ENCODE data around the gene FLOT1. TPM values are rescaled to one million over a fixed set of nuclear protein-coding genes. Genes with fewer than 3 reads are reported as not detected.

Gene FLOT1
- total RNA-seq, 1 experiment from 2014 or later: 92.2 TPM

GRCh38 chr6:30716879-30717128, 25.7 kb downstream of the FLOT1 start:
- Histone ChIP-seq H3K27me3 (no peaks in the 10 kb centered on the region), H3K4me1 (peaks cover 6% of the 10 kb centered on the region; the same call in 1 of the 2 replicates), H3K36me3 (peaks cover 27% of the 10 kb centered on the region), H3K27ac (peak overlapping the region; percentile 94), H3K4me3 (peak overlapping the region; percentile 61), H3K9me3 (replicated peaks) (no peaks in the 10 kb centered on the region)
- no peak for DNase-seq

GRCh38 chr6:30714263-30714662, 28.2 kb downstream of the FLOT1 start:
- peaks cover 29% of the 10 kb centered on the region for H3K36me3 ChIP-seq
- DNase-seq: no peak
- H3K27ac ChIP-seq: no peak overlapping the region
- peaks cover 6% of the 10 kb centered on the region; the same call in 1 of the 2 replicates for H3K4me1 ChIP-seq
- no peaks in the 10 kb centered on the region for H3K27me3 ChIP-seq
- H3K9me3 ChIP-seq (replicated peaks): no peaks in the 10 kb centered on the region
- H3K4me3 ChIP-seq: no peak overlapping the region

DNA sequence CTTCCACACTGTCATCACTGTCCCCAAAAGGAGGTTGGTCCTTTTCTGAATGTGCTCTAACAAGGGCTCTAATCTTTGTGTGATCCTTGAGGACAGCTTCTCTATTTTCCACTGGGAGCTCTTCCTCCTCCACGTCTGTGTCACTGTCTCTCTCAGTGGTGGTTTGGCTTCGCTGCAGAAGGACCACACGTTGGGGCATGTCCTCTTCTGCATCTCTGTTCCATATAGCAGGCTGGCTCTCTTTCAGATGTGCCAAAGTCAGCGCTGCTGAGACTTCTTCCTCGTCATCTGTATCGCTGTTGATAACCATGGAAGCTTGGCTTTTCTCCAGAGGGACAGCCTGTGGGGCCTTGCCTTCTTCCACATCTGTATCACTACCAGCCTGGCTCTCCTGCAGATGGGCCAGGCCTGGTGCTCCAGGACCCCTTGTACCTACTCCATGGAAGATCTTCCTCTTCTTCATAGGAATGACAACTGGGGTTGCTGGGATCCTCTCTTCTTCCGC, 30.0 kb downstream of the FLOT1 start:
- Histone ChIP-seq H3K4me1 (peaks cover 6% of the 10 kb centered on the region; the same call in 1 of the 2 replicates), H3K4me3 (no peak overlapping the region), H3K27ac (no peak overlapping the region), H3K27me3 (no peaks in the 10 kb centered on the region), H3K36me3 (peaks cover 31% of the 10 kb centered on the region), H3K9me3 (replicated peaks) (no peaks in the 10 kb centered on the region)
- no peak for DNase-seq

- peaks cover 31% of the 10 kb centered on the region for H3K36me3 ChIP-seq
- DNase-seq: no peak
- no peak overlapping the region for H3K27ac ChIP-seq
- H3K4me1 ChIP-seq: peaks cover 6% of the 10 kb centered on the region; the same call in 1 of the 2 replicates
- no peaks in the 10 kb centered on the region for H3K27me3 ChIP-seq
- H3K4me3 ChIP-seq: no peak overlapping the region
- no peaks in the 10 kb centered on the region for H3K9me3 ChIP-seq (replicated peaks)
Measured at GRCh38 chr6:30711758-30712380, 30.6 kb downstream of the FLOT1 start.

DNA sequence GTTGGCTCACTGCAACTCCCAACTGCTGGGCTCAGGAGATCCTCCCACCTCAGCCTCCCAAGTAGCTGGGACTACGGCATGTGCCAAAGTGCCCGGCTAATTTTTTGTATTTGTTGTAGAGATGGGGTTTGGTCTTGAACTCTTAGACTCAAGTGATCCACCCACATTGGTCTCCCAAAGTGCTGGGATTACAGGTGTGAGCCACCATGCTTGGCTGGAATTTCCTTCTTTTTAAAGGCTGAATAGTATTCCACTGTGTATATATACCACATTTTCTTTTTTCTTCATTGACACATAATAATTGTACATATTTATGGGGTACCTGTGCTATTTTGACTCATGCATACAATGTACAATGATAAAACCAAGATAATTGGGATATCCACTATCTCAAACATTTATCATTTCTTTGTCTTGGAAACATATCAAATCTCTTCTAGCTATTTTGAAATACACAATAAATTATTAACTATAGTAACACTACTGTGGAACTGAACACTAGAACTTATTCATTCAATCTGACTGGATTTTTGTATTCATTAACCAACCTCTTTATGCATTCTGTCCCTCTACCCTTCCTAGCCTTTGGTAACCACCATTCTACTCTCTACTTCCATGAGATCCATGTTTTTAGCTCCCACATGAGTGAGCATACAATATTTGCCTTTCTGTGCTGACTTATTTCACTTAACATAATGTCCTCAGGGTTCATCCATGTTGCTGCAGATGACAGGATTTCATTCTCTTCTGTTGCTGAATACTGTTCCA, 33.2 kb downstream of the FLOT1 start:
- no peak for DNase-seq
- Histone ChIP-seq H3K9me3 (replicated peaks) (no peaks in the 10 kb centered on the region), H3K4me1 (no peaks in the 10 kb centered on the region), H3K27ac (no peak overlapping the region), H3K27me3 (no peaks in the 10 kb centered on the region), H3K36me3 (peaks cover 27% of the 10 kb centered on the region), H3K4me3 (no peak overlapping the region)

DNA sequence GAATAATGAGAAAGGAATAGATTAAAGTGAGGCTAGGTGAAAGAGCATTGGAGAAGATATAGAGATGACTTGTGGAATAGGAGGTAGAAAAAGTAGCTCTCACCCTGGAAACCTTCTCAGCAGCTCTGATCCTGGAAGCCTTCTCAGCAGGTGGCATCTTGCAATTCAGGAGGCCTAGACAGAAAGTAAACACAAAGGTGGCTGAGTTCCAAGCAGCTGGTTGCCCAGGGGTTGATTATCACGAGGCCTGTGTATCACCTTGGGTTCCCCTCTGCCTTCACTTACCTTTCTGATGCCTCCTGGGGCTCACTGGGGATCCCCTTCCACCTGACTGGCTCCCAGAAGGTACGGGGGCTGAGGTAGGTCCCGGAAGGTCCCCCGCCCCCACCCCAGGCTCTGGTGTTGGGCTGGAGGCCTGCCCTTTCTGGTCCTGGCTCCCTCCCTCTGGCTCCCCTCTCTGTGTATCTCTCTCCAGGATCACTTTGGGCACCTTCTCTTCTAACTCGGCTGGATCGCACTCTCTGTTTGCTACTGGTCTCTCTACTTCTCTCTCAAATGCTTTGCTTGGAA, 35.1 kb downstream of the FLOT1 start:
- H3K9me3 ChIP-seq (replicated peaks): no peaks in the 10 kb centered on the region
- no peak for DNase-seq
- H3K4me3 ChIP-seq: no peak overlapping the region
- no peaks in the 10 kb centered on the region for H3K27me3 ChIP-seq
- no peaks in the 10 kb centered on the region for H3K4me1 ChIP-seq
- H3K36me3 ChIP-seq: peaks cover 26% of the 10 kb centered on the region
- H3K27ac ChIP-seq: no peak overlapping the region

GRCh38 chr6:30705620-30706019, 36.9 kb downstream of the FLOT1 start:
- Histone ChIP-seq H3K9me3 (replicated peaks) (no peaks in the 10 kb centered on the region), H3K27ac (no peak overlapping the region), H3K4me3 (no peak overlapping the region), H3K27me3 (no peaks in the 10 kb centered on the region), H3K4me1 (no peaks in the 10 kb centered on the region), H3K36me3 (peaks cover 14% of the 10 kb centered on the region)
- DNase-seq: no peak

GRCh38 chr6:30703821-30704220, 38.7 kb downstream of the FLOT1 start:
- Histone ChIP-seq H3K27me3 (no peaks in the 10 kb centered on the region), H3K36me3 (0 out of 2 replicates have a peak, but pooled peaks cover 5% of the 10 kb centered on the region), H3K4me3 (no peak overlapping the region), H3K27ac (no peak overlapping the region), H3K9me3 (replicated peaks) (no peaks in the 10 kb centered on the region), H3K4me1 (no peaks in the 10 kb centered on the region)
- DNase-seq: no peak

DNA sequence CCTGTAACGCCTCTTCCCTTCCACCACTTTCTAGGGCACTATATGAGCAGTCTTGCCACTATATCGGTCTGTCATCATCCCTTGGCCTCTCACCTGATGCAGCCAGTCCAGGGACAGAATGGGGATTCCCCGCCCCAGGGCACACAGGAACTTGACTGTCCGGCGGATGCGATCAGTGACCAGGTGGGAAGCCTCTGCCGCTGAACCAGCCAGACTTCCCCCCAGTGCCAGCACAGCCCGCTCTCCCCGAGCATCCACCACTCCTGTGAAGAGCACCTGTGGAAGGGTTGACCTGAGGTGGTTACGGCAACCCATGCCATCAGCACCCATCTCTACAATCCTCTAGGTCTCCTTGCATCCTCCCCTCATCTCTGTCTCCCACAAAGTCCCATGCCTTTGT, 39.5 kb downstream of the FLOT1 start:
- Histone ChIP-seq H3K9me3 (replicated peaks) (no peaks in the 10 kb centered on the region), H3K4me1 (no peaks in the 10 kb centered on the region), H3K4me3 (no peak overlapping the region), H3K36me3 (0 out of 2 replicates have a peak, but pooled peaks cover 5% of the 10 kb centered on the region), H3K27ac (no peak overlapping the region), H3K27me3 (no peaks in the 10 kb centered on the region)
- no peak for DNase-seq

DNA sequence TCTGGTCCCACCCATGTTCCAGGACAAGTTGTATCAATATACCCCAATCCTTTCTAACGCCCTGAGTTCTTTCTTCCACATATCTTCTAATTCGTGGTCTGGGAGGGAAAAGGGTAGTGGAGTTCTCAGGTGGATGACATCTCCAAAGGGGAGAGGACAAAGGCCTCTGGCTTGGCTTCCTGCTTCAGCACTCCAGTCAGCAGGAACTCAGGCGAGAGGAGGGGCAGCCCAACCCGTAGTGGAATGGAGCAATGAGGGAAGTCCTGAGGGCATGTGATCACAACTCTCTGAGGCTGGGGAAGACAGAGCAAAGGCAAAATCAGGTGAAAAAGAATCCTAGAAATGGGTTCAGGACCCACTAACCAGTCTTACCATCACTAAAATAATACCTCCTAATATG, 42.1 kb downstream of the FLOT1 start:
- Histone ChIP-seq H3K4me3 (no peak overlapping the region), H3K4me1 (no peaks in the 10 kb centered on the region), H3K27me3 (no peaks in the 10 kb centered on the region), H3K9me3 (replicated peaks) (no peaks in the 10 kb centered on the region), H3K36me3 (0 out of 2 replicates have a peak, but pooled peaks cover 5% of the 10 kb centered on the region), H3K27ac (no peak overlapping the region)
- no peak for DNase-seq

GRCh38 chr6:30696432-30696831, 46.1 kb downstream of the FLOT1 start:
- no peaks in the 10 kb centered on the region for H3K36me3 ChIP-seq
- DNase-seq: no peak
- H3K9me3 ChIP-seq (replicated peaks): no peaks in the 10 kb centered on the region
- no peaks in the 10 kb centered on the region for H3K4me1 ChIP-seq
- no peak overlapping the region for H3K4me3 ChIP-seq
- no peaks in the 10 kb centered on the region for H3K27me3 ChIP-seq
- no peak overlapping the region for H3K27ac ChIP-seq

GRCh38 chr6:30691208-30691847, 51.2 kb downstream of the FLOT1 start:
- Histone ChIP-seq H3K9me3 (replicated peaks) (no peaks in the 10 kb centered on the region), H3K36me3 (no peaks in the 10 kb centered on the region; the same call in 1 of the 2 replicates), H3K4me1 (peaks cover 15% of the 10 kb centered on the region; the same call in 1 of the 2 replicates), H3K27ac (peak overlapping the region; percentile 70), H3K4me3 (peak overlapping the region; percentile 67), H3K27me3 (no peaks in the 10 kb centered on the region)
- DNase-seq: peak in 1 of 2 experiments; percentile 50

GRCh38 chr6:30690403-30691207, 51.9 kb downstream of the FLOT1 start, which contains the start of gene NRM:
Gene NRM, minus strand, starts transcription at chr6:30690984. Its CDS starts 10 bp downstream, at chr6:30690974.
- peak within 1 kb of the TSS; percentile 67 for H3K4me3 ChIP-seq
- H3K27me3 ChIP-seq: no peaks in the 10 kb centered on the region
- no peaks in the 10 kb centered on the region for H3K9me3 ChIP-seq (replicated peaks)
- DNase-seq: peak; percentile 93 to 94
- peaks cover 16% of the 10 kb centered on the region; the same call in 1 of the 2 replicates for H3K4me1 ChIP-seq
- peak within 1 kb of the TSS; percentile 70 for H3K27ac ChIP-seq
- no peaks in the 10 kb centered on the region; the same call in 1 of the 2 replicates for H3K36me3 ChIP-seq

DNA sequence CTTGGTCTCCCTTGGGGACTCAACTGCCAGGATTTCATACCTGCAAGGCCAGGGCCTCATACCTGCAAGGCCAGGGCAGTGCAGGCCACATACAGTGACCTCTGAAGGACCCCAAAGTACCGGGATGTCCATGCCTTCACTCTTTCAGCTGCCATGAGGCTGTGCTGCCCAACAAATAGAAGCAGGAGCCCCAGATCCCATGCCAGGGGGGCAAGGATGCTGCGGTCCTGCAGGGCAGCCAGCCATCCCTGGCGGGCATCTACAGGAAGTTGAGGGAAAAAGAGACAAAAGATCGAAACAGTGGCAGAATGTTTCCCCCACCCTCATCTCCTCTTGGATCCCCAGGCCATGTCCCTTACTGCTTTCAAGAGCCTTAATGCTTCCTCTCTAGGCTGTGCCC, 52.5 kb downstream of the FLOT1 start:
- no peak for DNase-seq
- peak overlapping the region; percentile 67 for H3K4me3 ChIP-seq

More for the DNA sequence above, 52.5 kb downstream of the FLOT1 start:
- no peaks in the 10 kb centered on the region for H3K27me3 ChIP-seq
- peak overlapping the region; percentile 70 for H3K27ac ChIP-seq
- H3K4me1 ChIP-seq: peaks cover 22% of the 10 kb centered on the region; the same call in 1 of the 2 replicates
- H3K9me3 ChIP-seq (replicated peaks): no peaks in the 10 kb centered on the region
- no peaks in the 10 kb centered on the region; the same call in 1 of the 2 replicates for H3K36me3 ChIP-seq

All from SJCRH30 (cell line).